HG03520 (cell line): ENCODE measurements around the gene RSRC1.
"Not testable (repeated sequence)": the region's sequence is repeated elsewhere in the genome, so short reads cannot be mapped to it uniquely, and the experiment has no call there.

Experiments used
- ATAC-seq: cut with Tn5 transposase; IDR thresholded peaks from one replicate; pipeline ENCODE4 v1.9.1; 2021; ENCODE audit warnings: mild to moderate bottlenecking, moderate library complexity; ENCODE audit not compliant: unreplicated experiment

Gene RSRC1

GRCh38 chr3:158217992-158218391, 108.1 kb downstream of the RSRC1 start:
- no peak for ATAC-seq

GRCh38 chr3:158220575-158220974, 110.7 kb downstream of the RSRC1 start:
- ATAC-seq = no peak

GRCh38 chr3:158221426-158221825, 111.5 kb downstream of the RSRC1 start:
- ATAC-seq = no peak

GRCh38 chr3:158226429-158226828, 116.5 kb downstream of the RSRC1 start:
- ATAC-seq = no peak

GRCh38 chr3:158228942-158229341, 119.1 kb downstream of the RSRC1 start:
- not testable (repeated sequence) for ATAC-seq

- no peak for ATAC-seq
Observed at GRCh38 chr3:158233791-158234190, 123.9 kb downstream of the RSRC1 start.

GRCh38 chr3:158244274-158244673, 134.4 kb downstream of the RSRC1 start:
- ATAC-seq = no peak

GRCh38 chr3:158247288-158247687, 137.4 kb downstream of the RSRC1 start:
- no peak for ATAC-seq

- ATAC-seq = no peak
Observed at GRCh38 chr3:158248261-158248660, 138.4 kb downstream of the RSRC1 start.

GRCh38 chr3:158249183-158249582, 139.3 kb downstream of the RSRC1 start:
- ATAC-seq = no peak

- ATAC-seq = no peak
Observed at GRCh38 chr3:158258619-158259018, 148.7 kb downstream of the RSRC1 start.

- ATAC-seq = no peak
Observed at GRCh38 chr3:158260392-158260791, 150.5 kb downstream of the RSRC1 start.

- no peak for ATAC-seq
Observed at GRCh38 chr3:158261371-158261991, 151.6 kb downstream of the RSRC1 start.

- ATAC-seq = no peak
Observed at GRCh38 chr3:158264894-158265293, 155.0 kb downstream of the RSRC1 start.

GRCh38 chr3:158267015-158267414, 157.1 kb downstream of the RSRC1 start:
- ATAC-seq = no peak

- no peak for ATAC-seq
Observed at GRCh38 chr3:158269942-158270341, 160.1 kb downstream of the RSRC1 start.

GRCh38 chr3:158272081-158272480, 162.2 kb downstream of the RSRC1 start:
- ATAC-seq = no peak

GRCh38 chr3:158273656-158274055, 163.8 kb downstream of the RSRC1 start:
- ATAC-seq = no peak

GRCh38 chr3:158278187-158278586, 168.3 kb downstream of the RSRC1 start:
- no peak for ATAC-seq

- ATAC-seq = no peak
Observed at GRCh38 chr3:158279609-158280008, 169.7 kb downstream of the RSRC1 start.

GRCh38 chr3:158295771-158296170, 185.9 kb downstream of the RSRC1 start:
- no peak for ATAC-seq

GRCh38 chr3:158297940-158298339, 188.1 kb downstream of the RSRC1 start:
- ATAC-seq = no peak

GRCh38 chr3:158308236-158308928, 198.5 kb downstream of the RSRC1 start:
- ATAC-seq = no peak
